ENCODE measurements around the gene ARL2. TPM values are rescaled to one million over a fixed set of nuclear protein-coding genes. Genes with fewer than 3 reads are reported as not detected.

ARL2 gene
- polyA plus RNA-seq, 1 of the 3 experiments (the other 2 are of a cell fraction): 252 TPM

DNA sequence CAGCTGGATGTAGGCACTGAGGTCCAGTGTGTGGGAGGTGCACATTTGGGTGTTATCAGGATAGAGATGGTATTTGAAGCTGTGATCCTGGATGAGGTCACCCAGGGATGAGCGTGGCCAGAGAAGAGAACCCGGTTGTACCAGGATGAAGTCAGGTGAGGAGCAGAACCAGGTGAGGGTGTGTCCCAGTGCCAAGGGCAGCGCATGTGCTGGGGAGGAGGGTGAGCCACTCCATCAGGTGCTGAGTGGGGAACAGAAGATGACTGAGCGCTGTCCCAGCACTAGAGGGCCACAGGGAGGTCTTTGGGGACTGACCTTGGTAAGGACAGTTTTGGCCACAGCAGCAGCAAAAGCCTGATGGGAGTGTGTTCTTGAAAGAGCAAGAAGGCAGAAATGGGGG, 2.7 kb downstream of the ARL2 start:
- TF ChIP-seq, protein P1, sequence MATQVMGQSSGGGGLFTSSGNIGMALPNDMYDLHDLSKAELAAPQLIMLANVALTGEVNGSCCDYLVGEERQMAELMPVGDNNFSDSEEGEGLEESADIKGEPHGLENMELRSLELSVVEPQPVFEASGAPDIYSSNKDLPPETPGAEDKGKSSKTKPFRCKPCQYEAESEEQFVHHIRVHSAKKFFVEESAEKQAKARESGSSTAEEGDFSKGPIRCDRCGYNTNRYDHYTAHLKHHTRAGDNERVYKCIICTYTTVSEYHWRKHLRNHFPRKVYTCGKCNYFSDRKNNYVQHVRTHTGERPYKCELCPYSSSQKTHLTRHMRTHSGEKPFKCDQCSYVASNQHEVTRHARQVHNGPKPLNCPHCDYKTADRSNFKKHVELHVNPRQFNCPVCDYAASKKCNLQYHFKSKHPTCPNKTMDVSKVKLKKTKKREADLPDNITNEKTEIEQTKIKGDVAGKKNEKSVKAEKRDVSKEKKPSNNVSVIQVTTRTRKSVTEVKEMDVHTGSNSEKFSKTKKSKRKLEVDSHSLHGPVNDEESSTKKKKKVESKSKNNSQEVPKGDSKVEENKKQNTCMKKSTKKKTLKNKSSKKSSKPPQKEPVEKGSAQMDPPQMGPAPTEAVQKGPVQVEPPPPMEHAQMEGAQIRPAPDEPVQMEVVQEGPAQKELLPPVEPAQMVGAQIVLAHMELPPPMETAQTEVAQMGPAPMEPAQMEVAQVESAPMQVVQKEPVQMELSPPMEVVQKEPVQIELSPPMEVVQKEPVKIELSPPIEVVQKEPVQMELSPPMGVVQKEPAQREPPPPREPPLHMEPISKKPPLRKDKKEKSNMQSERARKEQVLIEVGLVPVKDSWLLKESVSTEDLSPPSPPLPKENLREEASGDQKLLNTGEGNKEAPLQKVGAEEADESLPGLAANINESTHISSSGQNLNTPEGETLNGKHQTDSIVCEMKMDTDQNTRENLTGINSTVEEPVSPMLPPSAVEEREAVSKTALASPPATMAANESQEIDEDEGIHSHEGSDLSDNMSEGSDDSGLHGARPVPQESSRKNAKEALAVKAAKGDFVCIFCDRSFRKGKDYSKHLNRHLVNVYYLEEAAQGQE (IDR thresholded peaks at IDR 0.05; ENCODE audit: low read depth, low read length): no peak
- TF ChIP-seq RCOR1 (IDR thresholded peaks at IDR 0.05; ENCODE audit: low read length) (no peak), TAF1 (IDR thresholded peaks at IDR 0.05; ENCODE audit: borderline replicate concordance, low read depth, low read length) (no peak), ELF1 (IDR thresholded peaks at IDR 0.05) (no peak), CHD2 (IDR thresholded peaks at IDR 0.05; ENCODE audit: low read length, partially characterized antibody) (no peak), MXI1 (IDR thresholded peaks at IDR 0.05; ENCODE audit: low read depth, low read length) (no peak), JUND (IDR thresholded peaks at IDR 0.05) (no peak), SMC3 (IDR thresholded peaks at IDR 0.05; ENCODE audit: low read depth, low read length) (no peak)
- TF ChIP-seq, protein P2, sequence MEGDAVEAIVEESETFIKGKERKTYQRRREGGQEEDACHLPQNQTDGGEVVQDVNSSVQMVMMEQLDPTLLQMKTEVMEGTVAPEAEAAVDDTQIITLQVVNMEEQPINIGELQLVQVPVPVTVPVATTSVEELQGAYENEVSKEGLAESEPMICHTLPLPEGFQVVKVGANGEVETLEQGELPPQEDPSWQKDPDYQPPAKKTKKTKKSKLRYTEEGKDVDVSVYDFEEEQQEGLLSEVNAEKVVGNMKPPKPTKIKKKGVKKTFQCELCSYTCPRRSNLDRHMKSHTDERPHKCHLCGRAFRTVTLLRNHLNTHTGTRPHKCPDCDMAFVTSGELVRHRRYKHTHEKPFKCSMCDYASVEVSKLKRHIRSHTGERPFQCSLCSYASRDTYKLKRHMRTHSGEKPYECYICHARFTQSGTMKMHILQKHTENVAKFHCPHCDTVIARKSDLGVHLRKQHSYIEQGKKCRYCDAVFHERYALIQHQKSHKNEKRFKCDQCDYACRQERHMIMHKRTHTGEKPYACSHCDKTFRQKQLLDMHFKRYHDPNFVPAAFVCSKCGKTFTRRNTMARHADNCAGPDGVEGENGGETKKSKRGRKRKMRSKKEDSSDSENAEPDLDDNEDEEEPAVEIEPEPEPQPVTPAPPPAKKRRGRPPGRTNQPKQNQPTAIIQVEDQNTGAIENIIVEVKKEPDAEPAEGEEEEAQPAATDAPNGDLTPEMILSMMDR (IDR thresholded peaks at IDR 0.05): no peak
- no peak overlapping the region for H3K27ac ChIP-seq (ENCODE audit: low read depth in 2 of 2, low read length in 1 of 2)
- no peaks in the 10 kb centered on the region for H3K9me2 ChIP-seq
- H3K79me2 ChIP-seq (ENCODE audit: insufficient read depth): peaks cover 24% of the 10 kb centered on the region; the same call in 1 of the 2 replicates
- peaks cover 16% of the 10 kb centered on the region for H3F3A ChIP-seq (replicated peaks; ENCODE audit: insufficient read depth)
- ChIA-PET CTCF (interaction anchor here (1.3 to 4.3 kb wide), 2 partner anchors 94 to 101 kb away, joined by 4 to 24 read pairs; partner anchors contain the start of gene ZNHIT2), POLR2A (no interaction called here)
- DNase-seq: no peak
- H3K4me2 ChIP-seq: no peak overlapping the region
- peaks cover 0 to 21% of the 10 kb centered on the region in 2 experiments for H3K36me3 ChIP-seq (replicated peaks in 1 of 2; ENCODE audit: control insufficient read depth in 1 of 2, insufficient read depth in 2 of 2, low read length in 1 of 2)
- no peaks in the 10 kb centered on the region for H4K20me1 ChIP-seq (ENCODE audit: insufficient read depth)
- H2AFZ ChIP-seq (ENCODE audit: low read depth): no peak overlapping the region
- H3K4me1 ChIP-seq (ENCODE audit: control insufficient read depth in 1 of 2, insufficient read depth in 2 of 2, low read depth in 1 of 2, low read length in 1 of 2): peaks cover 4% of the 10 kb centered on the region in 2 experiments; a peak in 2 of 4 replicates
- no peaks in the 10 kb centered on the region for H3K27me3 ChIP-seq (ENCODE audit: insufficient read depth)
- H3K9me3 ChIP-seq: no peaks in the 10 kb centered on the region
- H3K4me3 ChIP-seq (ENCODE audit: low read depth in 2 of 2, low read length in 1 of 2): no peak overlapping the region
- no peak overlapping the region for H3K9ac ChIP-seq
- WGBS (ENCODE audit: low lambda C conversion rate): 92% methylated on average over 4 of the region's 4 CpGs

DNA sequence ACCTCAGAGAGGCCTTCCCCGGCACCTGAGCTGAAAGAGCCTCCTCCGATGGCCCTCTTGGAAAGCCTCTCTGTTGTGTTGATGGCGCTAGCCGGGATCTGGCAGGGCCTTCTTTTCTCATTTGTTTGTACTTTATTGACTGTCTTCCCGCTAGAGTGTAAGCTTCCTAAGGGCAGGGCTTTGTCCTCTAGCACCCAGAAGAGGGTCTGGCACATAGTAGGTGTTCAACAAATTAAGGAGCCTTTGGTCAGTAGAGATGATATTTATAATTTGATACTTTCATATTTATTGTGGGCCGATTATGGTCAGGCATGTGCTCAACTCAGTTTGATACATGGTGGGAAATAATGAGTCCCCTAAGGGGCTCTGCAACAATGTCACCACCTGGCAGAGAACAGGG, 4.0 kb downstream of the ARL2 start:
- Histone ChIP-seq H3K4me1 (ENCODE audit: control insufficient read depth in 1 of 2, insufficient read depth in 2 of 2, low read depth in 1 of 2, low read length in 1 of 2) (peaks cover 3 to 4% of the 10 kb centered on the region in 2 experiments; a peak in 2 of 4 replicates), H3K9ac (no peak overlapping the region), H4K20me1 (ENCODE audit: insufficient read depth) (no peaks in the 10 kb centered on the region), H3K9me3 (no peaks in the 10 kb centered on the region), H3K27ac (ENCODE audit: low read depth in 2 of 2, low read length in 1 of 2) (no peak overlapping the region), H3F3A (replicated peaks; ENCODE audit: insufficient read depth) (peaks cover 13% of the 10 kb centered on the region), H3K4me3 (ENCODE audit: low read depth in 2 of 2, low read length in 1 of 2) (no peak overlapping the region), H2AFZ (ENCODE audit: low read depth) (no peak overlapping the region), H3K36me3 (replicated peaks in 1 of 2; ENCODE audit: control insufficient read depth in 1 of 2, insufficient read depth in 2 of 2, low read length in 1 of 2) (peaks cover 0 to 22% of the 10 kb centered on the region in 2 experiments), H3K9me2 (no peaks in the 10 kb centered on the region), H3K79me2 (ENCODE audit: insufficient read depth) (peaks cover 24% of the 10 kb centered on the region; the same call in 1 of the 2 replicates), H3K4me2 (no peak overlapping the region), H3K27me3 (ENCODE audit: insufficient read depth) (no peaks in the 10 kb centered on the region)
- TF ChIP-seq SIN3A (IDR thresholded peaks at IDR 0.05; ENCODE audit: borderline replicate concordance, low read depth, low read length): no peak
- ChIA-PET POLR2A (interaction anchor here (0.6 kb wide), 1 partner anchor 10 kb away, joined by 5 read pairs; no protein-coding TSS in a partner anchor), CTCF (interaction anchor here (0.9 to 1.0 kb wide), 3 partner anchors 9 to 95 kb away, joined by 3 to 6 read pairs (median 3); partner anchors contain the start of gene SNX15)
- 95% methylated on average over 6 of the region's 6 CpGs for WGBS (ENCODE audit: low lambda C conversion rate)
- DNase-seq: no peak
